ENCODE results near the gene GCNT2.
"Not testable (repeated sequence)": the region's sequence is repeated elsewhere in the genome, so short reads cannot be mapped to it uniquely, and the experiment has no call there.

Gene GCNT2

DNA sequence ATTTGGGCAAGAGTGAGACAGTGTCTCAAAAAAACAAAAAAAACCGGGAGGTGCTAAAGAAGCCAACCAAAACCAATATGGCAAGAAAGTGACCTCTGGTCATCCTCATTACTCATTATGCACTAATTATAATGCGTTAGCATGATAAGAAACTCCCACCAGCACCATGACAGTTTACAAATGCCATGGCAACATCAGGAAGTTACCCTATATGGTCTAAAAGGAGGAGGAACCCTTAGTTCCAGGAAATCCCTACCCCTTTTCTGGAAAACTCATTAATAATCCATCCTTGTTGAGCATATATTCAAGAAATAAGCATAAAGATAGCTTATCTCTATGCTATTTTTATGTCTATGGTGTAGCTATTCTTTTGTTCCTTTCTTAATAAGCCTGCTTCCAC, 141.6 kb downstream of the GCNT2 start:
- H3K36me3 ChIP-seq (ENCODE audit: control insufficient read depth, insufficient read depth, low read length): no peaks in the 10 kb centered on the region
- H3K27ac ChIP-seq (ENCODE audit: insufficient read depth, low read length, poor library complexity, severe bottlenecking): no peak overlapping the region
- H3K27me3 ChIP-seq (replicated peaks; ENCODE audit: control insufficient read depth, insufficient read depth, low read length, poor library complexity, severe bottlenecking): no peaks in the 10 kb centered on the region
- no peaks in the 10 kb centered on the region for H3K9me3 ChIP-seq (ENCODE audit: control insufficient read depth, low read length)
- H3K4me1 ChIP-seq (ENCODE audit: control insufficient read depth, insufficient read depth, low read length, poor library complexity, severe bottlenecking): no peaks in the 10 kb centered on the region
- no peak for DNase-seq
- H3K4me3 ChIP-seq (ENCODE audit: insufficient read depth, low read depth, low read length, poor library complexity, severe bottlenecking): no peak overlapping the region

DNA sequence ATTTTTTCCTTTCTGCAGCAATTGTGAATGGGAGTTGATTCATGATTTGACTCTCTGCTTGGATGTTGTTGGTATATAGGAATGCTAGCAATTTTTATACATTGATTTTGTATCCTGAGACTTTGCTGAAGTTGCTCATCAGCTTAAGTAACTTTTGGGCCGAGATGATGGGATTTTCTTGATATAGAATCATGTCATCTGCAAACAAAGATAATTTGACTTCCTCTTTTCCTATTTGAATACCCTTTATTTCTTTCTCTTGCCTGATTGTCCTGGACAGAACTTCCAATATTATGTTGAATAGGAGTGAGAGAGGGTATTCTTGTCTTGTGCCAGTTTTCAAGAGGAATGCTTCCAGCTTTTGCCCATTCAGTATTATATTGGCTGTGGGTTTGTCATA, 144.4 kb downstream of the GCNT2 start:
- not testable (repeated sequence) for H3K4me1 ChIP-seq (ENCODE audit: control insufficient read depth, insufficient read depth, low read length, poor library complexity, severe bottlenecking); H3K4me3 ChIP-seq (ENCODE audit: insufficient read depth, low read depth, low read length, poor library complexity, severe bottlenecking); H3K27me3 ChIP-seq (replicated peaks; ENCODE audit: control insufficient read depth, insufficient read depth, low read length, poor library complexity, severe bottlenecking); H3K9me3 ChIP-seq (ENCODE audit: control insufficient read depth, low read length); DNase-seq; H3K27ac ChIP-seq (ENCODE audit: insufficient read depth, low read length, poor library complexity, severe bottlenecking); H3K36me3 ChIP-seq (ENCODE audit: control insufficient read depth, insufficient read depth, low read length)

DNA sequence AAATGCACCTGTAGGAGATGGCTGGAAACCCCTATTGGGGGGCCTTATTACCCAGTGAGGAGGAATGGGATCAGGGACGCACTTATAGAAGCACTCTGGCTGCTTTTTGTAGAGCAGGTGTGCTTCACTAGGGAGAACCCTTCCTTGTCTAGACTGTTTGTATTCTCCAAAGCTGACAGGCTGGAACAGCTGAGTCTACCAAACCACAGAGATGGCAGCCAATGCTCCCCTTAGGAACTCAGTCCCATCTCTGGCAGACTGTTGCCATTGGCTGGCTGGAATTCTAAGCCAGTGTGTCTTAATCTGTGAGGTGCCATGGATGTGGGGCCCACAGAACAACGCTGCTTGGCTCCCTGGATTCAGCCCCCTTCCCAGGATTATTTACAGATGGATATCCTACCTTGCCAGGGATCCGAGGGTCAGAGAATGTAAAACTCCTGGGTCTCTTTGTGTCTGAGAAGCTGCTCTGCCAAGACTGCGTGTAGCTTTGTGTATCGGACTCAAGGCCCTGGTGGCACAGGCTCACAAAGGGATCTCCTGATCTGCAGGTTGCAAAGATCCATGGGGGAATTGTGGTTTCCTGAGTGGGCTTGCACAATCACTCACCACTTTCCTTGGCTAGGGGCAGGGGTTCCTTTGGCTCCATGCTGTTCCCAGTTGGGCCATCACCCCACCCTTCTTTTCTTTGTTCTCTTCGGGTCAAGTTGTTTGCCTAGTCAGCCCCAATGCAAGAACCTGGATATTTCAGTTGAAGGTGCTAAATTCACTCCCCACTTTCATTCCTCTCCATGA, 147.2 kb downstream of the GCNT2 start:
- peaks cover 4% of the 10 kb centered on the region for H3K27me3 ChIP-seq (replicated peaks; ENCODE audit: control insufficient read depth, insufficient read depth, low read length, poor library complexity, severe bottlenecking)
- H3K9me3 ChIP-seq (ENCODE audit: control insufficient read depth, low read length): no peaks in the 10 kb centered on the region
- DNase-seq: no peak
- H3K4me1 ChIP-seq (ENCODE audit: control insufficient read depth, insufficient read depth, low read length, poor library complexity, severe bottlenecking): no peaks in the 10 kb centered on the region
- no peak overlapping the region for H3K27ac ChIP-seq (ENCODE audit: insufficient read depth, low read length, poor library complexity, severe bottlenecking)
- no peak overlapping the region for H3K4me3 ChIP-seq (ENCODE audit: insufficient read depth, low read depth, low read length, poor library complexity, severe bottlenecking)
- no peaks in the 10 kb centered on the region for H3K36me3 ChIP-seq (ENCODE audit: control insufficient read depth, insufficient read depth, low read length)

DNA sequence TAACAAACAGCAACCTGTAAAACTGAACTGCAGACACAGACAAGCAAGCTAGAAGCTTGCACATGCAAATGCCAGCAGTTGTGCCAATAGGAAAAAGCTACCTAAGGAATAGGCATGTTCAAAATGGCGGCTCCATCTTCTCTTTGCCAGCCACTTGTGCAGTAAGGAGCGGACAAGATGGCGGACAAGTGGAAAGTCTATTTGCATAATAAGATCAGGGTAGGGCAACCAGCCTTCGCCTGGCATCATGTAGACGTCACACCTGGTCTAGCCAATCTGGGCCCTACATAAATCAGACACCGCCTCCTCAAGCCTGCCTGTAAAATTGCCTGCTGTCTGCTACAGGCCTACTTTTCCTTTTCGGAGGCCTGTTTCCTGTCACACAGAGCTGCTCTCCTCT, 155.3 kb downstream of the GCNT2 start:
- Histone ChIP-seq H3K36me3 (ENCODE audit: control insufficient read depth, insufficient read depth, low read length) (no peaks in the 10 kb centered on the region), H3K27me3 (replicated peaks; ENCODE audit: control insufficient read depth, insufficient read depth, low read length, poor library complexity, severe bottlenecking) (no peaks in the 10 kb centered on the region), H3K4me1 (ENCODE audit: control insufficient read depth, insufficient read depth, low read length, poor library complexity, severe bottlenecking) (no peaks in the 10 kb centered on the region), H3K4me3 (ENCODE audit: insufficient read depth, low read depth, low read length, poor library complexity, severe bottlenecking) (no peak overlapping the region), H3K27ac (ENCODE audit: insufficient read depth, low read length, poor library complexity, severe bottlenecking) (no peak overlapping the region), H3K9me3 (ENCODE audit: control insufficient read depth, low read length) (no peaks in the 10 kb centered on the region)
- no peak for DNase-seq

DNA sequence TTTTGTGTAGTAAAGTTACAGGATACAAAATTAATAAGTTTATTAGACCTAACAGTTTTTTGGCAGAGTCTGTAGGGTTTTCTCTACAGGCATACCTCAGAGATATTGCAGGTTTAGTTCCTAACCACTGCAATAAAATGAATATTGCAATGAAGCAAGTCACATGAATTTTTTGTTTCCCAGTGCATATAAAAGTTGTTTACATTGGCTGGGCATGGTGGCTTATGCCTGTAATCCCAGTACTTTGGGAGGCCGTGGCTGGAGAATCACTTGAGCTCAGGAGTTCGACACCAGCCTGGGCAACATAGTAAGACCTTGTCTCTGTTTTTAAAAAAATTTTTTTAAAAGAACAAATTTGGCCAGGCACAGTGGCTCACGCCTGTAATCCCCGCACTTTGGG, 157.3 kb downstream of the GCNT2 start:
- Histone ChIP-seq H3K4me3 (ENCODE audit: insufficient read depth, low read depth, low read length, poor library complexity, severe bottlenecking) (no peak overlapping the region), H3K4me1 (ENCODE audit: control insufficient read depth, insufficient read depth, low read length, poor library complexity, severe bottlenecking) (no peaks in the 10 kb centered on the region), H3K36me3 (ENCODE audit: control insufficient read depth, insufficient read depth, low read length) (no peaks in the 10 kb centered on the region), H3K27me3 (replicated peaks; ENCODE audit: control insufficient read depth, insufficient read depth, low read length, poor library complexity, severe bottlenecking) (no peaks in the 10 kb centered on the region), H3K27ac (ENCODE audit: insufficient read depth, low read length, poor library complexity, severe bottlenecking) (no peak overlapping the region), H3K9me3 (ENCODE audit: control insufficient read depth, low read length) (no peaks in the 10 kb centered on the region)
- no peak for DNase-seq
